Measurements from ENCODE around the gene GALNT10.

The GALNT10 gene

GRCh38 chr5:154313360-154314017 lies 123.0 kb downstream of the GALNT10 start (continued):
- TF ChIP-seq PATZ1 (CRISPR knock-in tag; IDR thresholded peaks at IDR 0.05; ENCODE audit: borderline replicate concordance) = no peak
- TF ChIP-seq BACH2 (CRISPR knock-in tag; IDR thresholded peaks at IDR 0.05; ENCODE audit: borderline replicate concordance) = no peak
- no peak for TF ChIP-seq TOX (CRISPR knock-in tag; IDR thresholded peaks at IDR 0.05; ENCODE audit: borderline replicate concordance)
- no peak for TF ChIP-seq ISL1 (CRISPR knock-in tag; IDR thresholded peaks at IDR 0.05)
- no peak for TF ChIP-seq PPARA (CRISPR knock-in tag; IDR thresholded peaks at IDR 0.05; ENCODE audit: borderline replicate concordance)
- no peak for TF ChIP-seq ZFP3 (CRISPR knock-in tag; IDR thresholded peaks at IDR 0.05)
- no peak for TF ChIP-seq TCF4 (CRISPR knock-in tag; IDR thresholded peaks at IDR 0.05; ENCODE audit: borderline replicate concordance)

GRCh38 chr5:154315196-154315595 lies 124.7 kb downstream of the GALNT10 start:
- TF ChIP-seq CSRNP3 (CRISPR knock-in tag; IDR thresholded peaks at IDR 0.05) (no peak), OSR1 (CRISPR knock-in tag; IDR thresholded peaks at IDR 0.05) (no peak), GLIS3 (CRISPR knock-in tag; IDR thresholded peaks at IDR 0.05) (no peak), ZFP30 (CRISPR knock-in tag; IDR thresholded peaks at IDR 0.05) (no peak), ZNF565 (CRISPR knock-in tag; conservative IDR thresholded peaks at IDR 0.05; ENCODE audit: low read depth) (no peak), ZNF8 (CRISPR knock-in tag; IDR thresholded peaks at IDR 0.05) (no peak), SNAI2 (CRISPR knock-in tag; IDR thresholded peaks at IDR 0.05) (no peak), POU6F1 (CRISPR knock-in tag; IDR thresholded peaks at IDR 0.05; ENCODE audit: borderline replicate concordance, low read depth) (no peak), ESRRG (CRISPR knock-in tag; IDR thresholded peaks at IDR 0.05) (no peak), BACH2 (CRISPR knock-in tag; IDR thresholded peaks at IDR 0.05; ENCODE audit: borderline replicate concordance) (no peak), TOX (CRISPR knock-in tag; IDR thresholded peaks at IDR 0.05; ENCODE audit: borderline replicate concordance) (no peak), ISL1 (CRISPR knock-in tag; IDR thresholded peaks at IDR 0.05) (no peak)
- no peak for ATAC-seq

GRCh38 chr5:154315756-154316155 lies 125.2 kb downstream of the GALNT10 start:
- no peak for ATAC-seq
- TF ChIP-seq ZC3H10 (CRISPR knock-in tag; IDR thresholded peaks at IDR 0.05) (no peak), TSHZ2 (CRISPR knock-in tag; IDR thresholded peaks at IDR 0.05) (no peak), CSRNP3 (CRISPR knock-in tag; IDR thresholded peaks at IDR 0.05) (no peak), ZNF565 (CRISPR knock-in tag; conservative IDR thresholded peaks at IDR 0.05; ENCODE audit: low read depth) (no peak), POU6F1 (CRISPR knock-in tag; IDR thresholded peaks at IDR 0.05; ENCODE audit: borderline replicate concordance, low read depth) (no peak), GLIS3 (CRISPR knock-in tag; IDR thresholded peaks at IDR 0.05) (no peak), PATZ1 (CRISPR knock-in tag; IDR thresholded peaks at IDR 0.05; ENCODE audit: borderline replicate concordance) (no peak), ZFP30 (CRISPR knock-in tag; IDR thresholded peaks at IDR 0.05) (no peak), CSDC2 (CRISPR knock-in tag; IDR thresholded peaks at IDR 0.05) (no peak), PPARA (CRISPR knock-in tag; IDR thresholded peaks at IDR 0.05; ENCODE audit: borderline replicate concordance) (no peak), TCF4 (CRISPR knock-in tag; IDR thresholded peaks at IDR 0.05; ENCODE audit: borderline replicate concordance) (no peak), OSR1 (CRISPR knock-in tag; IDR thresholded peaks at IDR 0.05) (no peak), SNAI2 (CRISPR knock-in tag; IDR thresholded peaks at IDR 0.05) (no peak), CREB5 (CRISPR knock-in tag; IDR thresholded peaks at IDR 0.05; ENCODE audit: low read depth) (no peak), ARNTL (CRISPR knock-in tag; IDR thresholded peaks at IDR 0.05; ENCODE audit: borderline replicate concordance, low read depth) (no peak), ZFP3 (CRISPR knock-in tag; IDR thresholded peaks at IDR 0.05) (no peak), RARB (CRISPR knock-in tag; IDR thresholded peaks at IDR 0.05) (no peak)
